ENCODE data around the gene PSMG3.

- TF ChIP-seq EZH2phosphoT487 (IDR thresholded peaks at IDR 0.05; ENCODE audit: unreplicated experiment) (no peak), CTCF (conservative IDR thresholded peaks at IDR 0.05; ENCODE audit: low read depth in 2 of 2) (no peak), EZH2 (IDR thresholded peaks at IDR 0.05; ENCODE audit: low read depth, unreplicated experiment) (no peak), POLR2AphosphoS5 (IDR thresholded peaks at IDR 0.05; ENCODE audit: low read depth) (no peak), REST (IDR thresholded peaks at IDR 0.05; ENCODE audit: unreplicated experiment) (no peak), ZNF331 (CRISPR knock-in tag; IDR thresholded peaks at IDR 0.05; ENCODE audit: low read depth) (no peak), NANOG (IDR thresholded peaks at IDR 0.05; ENCODE audit: borderline replicate concordance) (no peak), JUNB (IDR thresholded peaks at IDR 0.05; ENCODE audit: unreplicated experiment) (no peak), ETS1 (IDR thresholded peaks at IDR 0.05) (no peak), ZNF114 (CRISPR knock-in tag; IDR thresholded peaks at IDR 0.05) (no peak)
These were observed 34.0 kb downstream of the PSMG3 start for GRCh38 chr7:1535701-1536454.
